C4-2B (cell line): ENCODE data around the gene PGA3.

Source experiments
- ZFX ChIP-seq: fragments of 450-650 bp; IDR thresholded peaks from 2 replicates; pipeline ENCODE4 v1.6.1; 2017
- TF ChIP-seq, protein P1 (sequence below): fragments of 450-650 bp; conservative IDR thresholded peaks from 2 replicates; pipeline ENCODE4 v1.5.1; 2017; ENCODE audit warnings: mild to moderate bottlenecking

- TF ChIP-seq, protein P1, sequence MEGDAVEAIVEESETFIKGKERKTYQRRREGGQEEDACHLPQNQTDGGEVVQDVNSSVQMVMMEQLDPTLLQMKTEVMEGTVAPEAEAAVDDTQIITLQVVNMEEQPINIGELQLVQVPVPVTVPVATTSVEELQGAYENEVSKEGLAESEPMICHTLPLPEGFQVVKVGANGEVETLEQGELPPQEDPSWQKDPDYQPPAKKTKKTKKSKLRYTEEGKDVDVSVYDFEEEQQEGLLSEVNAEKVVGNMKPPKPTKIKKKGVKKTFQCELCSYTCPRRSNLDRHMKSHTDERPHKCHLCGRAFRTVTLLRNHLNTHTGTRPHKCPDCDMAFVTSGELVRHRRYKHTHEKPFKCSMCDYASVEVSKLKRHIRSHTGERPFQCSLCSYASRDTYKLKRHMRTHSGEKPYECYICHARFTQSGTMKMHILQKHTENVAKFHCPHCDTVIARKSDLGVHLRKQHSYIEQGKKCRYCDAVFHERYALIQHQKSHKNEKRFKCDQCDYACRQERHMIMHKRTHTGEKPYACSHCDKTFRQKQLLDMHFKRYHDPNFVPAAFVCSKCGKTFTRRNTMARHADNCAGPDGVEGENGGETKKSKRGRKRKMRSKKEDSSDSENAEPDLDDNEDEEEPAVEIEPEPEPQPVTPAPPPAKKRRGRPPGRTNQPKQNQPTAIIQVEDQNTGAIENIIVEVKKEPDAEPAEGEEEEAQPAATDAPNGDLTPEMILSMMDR: no peak
- no peak for TF ChIP-seq ZFX
Measured at GRCh38 chr11:61194981-61195695, 8.2 kb upstream of the PGA3 start.
